GM12864 (cell line): ENCODE measurements around the gene SLC7A5.

Experiments
- DNase-seq: peaks from one replicate; pipeline ENCODE4 v3.0.0-alpha.2; 2011; ENCODE audit warnings: low read depth
- H3K4me3 ChIP-seq: 2 replicates; pipeline ENCODE4 v1.5.1; 2011; ENCODE audit warnings: mild to moderate bottlenecking, low read depth, low read length, control low read depth
- TF ChIP-seq, protein P1 (sequence below): IDR thresholded peaks from 2 replicates; pipeline ENCODE4 v1.5.1; 2011; ENCODE audit warnings: low read depth, mild to moderate bottlenecking, moderate library complexity, low read length, control low read depth, inconsistent platforms; ENCODE audit errors: missing control alignments

Gene SLC7A5

DNA sequence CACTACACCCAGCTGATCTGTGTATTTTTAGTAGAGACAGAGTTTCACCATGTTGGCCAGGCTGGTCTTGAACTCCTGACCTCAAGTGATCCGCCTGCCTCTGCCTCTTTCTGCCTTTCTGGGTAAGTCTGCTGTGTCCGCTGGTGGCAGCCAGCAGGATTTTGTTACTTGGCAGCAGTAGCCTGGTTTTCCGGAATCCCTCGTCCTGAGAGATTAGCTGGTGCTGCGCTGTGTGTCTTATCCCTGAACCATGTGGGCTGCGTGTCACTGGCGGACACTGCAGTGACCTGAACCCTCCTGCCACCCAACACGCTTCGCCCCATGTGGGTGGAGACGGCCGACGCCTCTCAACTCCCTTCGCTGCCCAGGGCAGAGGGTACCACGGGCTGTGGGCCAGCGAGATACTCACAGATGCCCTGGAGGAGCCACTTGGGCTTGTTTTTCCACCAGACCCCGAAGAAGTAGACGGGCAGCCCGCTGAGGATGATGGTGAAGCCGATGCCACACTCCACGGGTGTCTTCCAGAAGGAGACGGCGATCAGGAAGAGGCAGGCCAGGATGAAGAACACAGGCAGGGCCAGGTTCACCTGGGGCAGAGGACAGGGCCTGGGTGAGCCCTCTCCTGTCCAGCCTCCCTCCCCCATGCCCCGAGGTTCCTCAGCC lies 35.2 kb downstream of the SLC7A5 start:
- TF ChIP-seq, protein P1, sequence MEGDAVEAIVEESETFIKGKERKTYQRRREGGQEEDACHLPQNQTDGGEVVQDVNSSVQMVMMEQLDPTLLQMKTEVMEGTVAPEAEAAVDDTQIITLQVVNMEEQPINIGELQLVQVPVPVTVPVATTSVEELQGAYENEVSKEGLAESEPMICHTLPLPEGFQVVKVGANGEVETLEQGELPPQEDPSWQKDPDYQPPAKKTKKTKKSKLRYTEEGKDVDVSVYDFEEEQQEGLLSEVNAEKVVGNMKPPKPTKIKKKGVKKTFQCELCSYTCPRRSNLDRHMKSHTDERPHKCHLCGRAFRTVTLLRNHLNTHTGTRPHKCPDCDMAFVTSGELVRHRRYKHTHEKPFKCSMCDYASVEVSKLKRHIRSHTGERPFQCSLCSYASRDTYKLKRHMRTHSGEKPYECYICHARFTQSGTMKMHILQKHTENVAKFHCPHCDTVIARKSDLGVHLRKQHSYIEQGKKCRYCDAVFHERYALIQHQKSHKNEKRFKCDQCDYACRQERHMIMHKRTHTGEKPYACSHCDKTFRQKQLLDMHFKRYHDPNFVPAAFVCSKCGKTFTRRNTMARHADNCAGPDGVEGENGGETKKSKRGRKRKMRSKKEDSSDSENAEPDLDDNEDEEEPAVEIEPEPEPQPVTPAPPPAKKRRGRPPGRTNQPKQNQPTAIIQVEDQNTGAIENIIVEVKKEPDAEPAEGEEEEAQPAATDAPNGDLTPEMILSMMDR = no peak
- H3K4me3 ChIP-seq = no peak overlapping the region
- DNase-seq = no peak

DNA sequence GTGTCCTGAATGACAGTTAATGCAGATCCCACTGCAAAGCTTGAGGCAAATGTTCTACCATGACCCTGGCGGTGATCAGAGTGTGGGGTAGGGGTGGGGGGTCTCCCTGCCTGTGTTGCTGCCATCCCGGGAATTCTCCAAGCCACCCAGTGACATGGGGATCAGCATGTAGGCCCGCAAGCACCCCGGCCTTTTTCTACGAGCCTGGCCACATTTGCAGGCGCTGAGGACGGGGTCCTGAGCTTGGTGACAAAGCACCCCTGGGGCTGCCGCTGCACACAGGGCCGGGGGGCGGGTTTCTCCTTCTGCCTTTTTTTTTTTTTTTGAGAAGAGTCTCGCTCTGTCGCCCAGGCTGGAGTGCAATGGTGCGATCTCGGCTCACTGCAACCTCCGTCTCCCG lies 35.8 kb downstream of the SLC7A5 start:
- H3K4me3 ChIP-seq = no peak overlapping the region
- TF ChIP-seq, protein P1 = no peak
- no peak for DNase-seq

DNA sequence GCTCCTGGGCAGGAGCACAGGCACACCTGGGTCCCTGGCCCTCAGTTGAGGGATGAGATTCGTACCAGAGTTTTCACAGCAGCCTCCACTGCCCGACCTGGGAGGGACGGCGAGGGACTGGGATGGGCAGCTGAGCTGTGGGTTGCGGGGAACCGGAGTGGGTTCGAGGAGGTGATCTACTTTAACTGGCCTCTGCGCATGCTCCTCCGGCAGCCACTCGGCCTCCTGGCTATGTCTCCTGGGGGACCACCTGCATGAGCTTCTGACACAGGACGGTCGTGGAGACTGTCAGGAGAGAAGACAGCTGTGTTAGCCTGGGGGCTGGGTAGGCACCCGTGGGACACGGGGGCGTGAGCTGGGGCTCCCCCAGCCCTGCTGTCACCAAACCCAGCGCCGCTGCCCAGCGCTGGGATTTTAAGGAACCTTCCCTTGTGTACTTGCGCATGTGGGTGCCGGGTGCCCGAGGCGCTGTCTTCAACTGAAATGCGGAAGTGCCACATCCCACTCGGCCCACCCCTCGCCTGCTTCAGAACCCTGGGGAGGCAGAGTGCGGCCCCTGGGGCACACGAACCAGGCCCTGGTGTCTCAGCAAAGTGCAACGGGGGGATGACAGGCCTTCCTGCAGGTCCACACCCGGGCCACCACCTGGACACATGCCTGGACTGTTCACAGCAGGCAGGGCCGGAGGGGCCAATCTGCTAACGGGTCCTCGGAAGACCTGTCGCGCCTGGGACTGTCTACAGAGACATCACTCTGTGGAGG lies 36.4 kb downstream of the SLC7A5 start:
- H3K4me3 ChIP-seq = no peak overlapping the region
- TF ChIP-seq, protein P1 = no peak
- no peak for DNase-seq

DNA sequence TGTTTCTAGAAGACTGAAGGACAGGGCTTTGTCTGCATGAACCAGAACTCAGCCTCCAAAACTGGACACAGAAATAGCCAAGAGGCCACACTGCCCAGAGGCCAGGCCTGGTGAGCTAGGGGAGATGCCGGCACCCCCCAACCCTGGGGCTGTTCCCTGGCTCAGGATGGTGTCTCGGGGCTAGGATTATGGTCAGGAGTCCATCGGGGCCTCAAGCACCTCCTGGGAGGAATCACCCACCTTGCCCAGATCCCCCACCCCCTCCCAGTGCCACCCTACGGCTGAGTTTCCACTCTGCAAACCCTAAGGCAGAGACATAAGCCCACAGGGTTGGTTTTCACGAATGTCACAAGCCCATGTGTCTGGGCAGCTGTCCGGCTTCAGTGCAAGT lies 37.2 kb downstream of the SLC7A5 start:
- no peak overlapping the region for H3K4me3 ChIP-seq
- TF ChIP-seq, protein P1 = no peak
- no peak for DNase-seq

DNA sequence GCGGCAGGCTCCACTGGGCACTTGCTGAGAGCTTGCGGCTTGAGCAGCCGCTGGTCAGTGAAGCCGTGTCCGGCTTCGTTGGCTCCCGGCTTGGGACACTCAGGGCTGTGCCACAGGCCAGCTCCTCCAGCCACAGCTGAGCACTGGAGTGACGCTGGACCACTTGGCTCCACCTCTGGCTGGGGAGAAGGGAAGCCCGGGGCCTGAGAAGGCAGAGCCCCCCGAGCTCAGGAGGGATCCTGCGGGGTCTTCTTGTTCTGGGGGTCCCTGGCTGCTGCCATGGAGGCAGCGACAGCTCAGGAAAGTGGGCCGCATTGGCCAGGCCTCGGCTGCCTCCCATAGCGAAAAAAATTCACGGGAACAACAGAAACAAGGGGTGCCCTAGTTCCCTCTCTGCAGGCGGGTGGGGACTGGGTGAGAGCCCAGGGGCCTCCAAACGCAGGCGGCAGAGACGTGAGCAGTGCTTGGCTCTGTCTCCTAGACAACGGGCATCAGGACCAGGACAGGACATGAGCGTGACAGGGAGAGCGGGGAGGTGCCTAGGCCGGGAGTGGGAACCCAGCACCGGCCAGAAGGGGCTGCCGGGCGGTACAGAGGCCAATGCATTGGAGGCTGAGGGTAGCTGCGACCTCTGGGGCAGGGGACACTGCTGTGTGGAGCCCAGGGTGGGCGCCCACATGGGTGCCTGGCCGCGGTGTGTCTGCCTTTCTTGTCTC lies 37.7 kb downstream of the SLC7A5 start:
- no peak for DNase-seq
- H3K4me3 ChIP-seq = no peak overlapping the region
- TF ChIP-seq, protein P1 = no peak

DNA sequence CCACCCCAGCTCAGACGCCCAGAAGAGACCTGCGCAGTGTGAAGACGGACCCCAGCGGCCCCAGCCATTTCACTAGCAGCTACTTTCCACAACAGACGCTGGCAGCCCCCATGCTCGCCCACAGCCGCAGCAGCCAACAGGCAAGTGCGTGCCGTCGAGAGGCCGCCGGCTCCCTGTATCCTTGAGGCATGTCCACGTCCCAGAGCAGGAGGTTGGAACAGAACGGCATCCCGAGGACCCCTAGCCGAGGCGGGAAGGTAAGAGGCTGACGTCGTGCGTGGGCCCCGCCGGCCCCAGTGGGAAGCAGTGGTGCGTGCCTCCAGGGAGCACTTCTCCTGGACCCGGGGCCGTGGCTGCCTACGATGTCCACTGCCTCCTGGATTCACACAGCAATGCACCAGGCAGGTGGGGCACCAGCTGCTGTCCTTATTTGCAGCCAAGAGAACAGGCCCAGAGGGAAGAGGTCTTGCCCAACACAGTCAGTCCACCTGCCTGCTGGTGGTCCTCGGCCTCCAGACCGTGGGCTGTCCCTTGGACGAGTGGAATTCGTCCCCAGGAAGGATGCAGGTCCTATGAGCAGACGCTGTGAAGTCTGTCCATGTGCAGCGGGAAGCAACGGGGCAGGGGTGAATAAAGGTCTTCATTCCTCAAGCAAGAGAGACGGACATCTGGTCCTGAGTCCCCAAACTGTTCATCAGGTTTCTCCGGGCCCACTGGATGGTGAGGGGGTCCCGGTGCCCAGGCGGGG lies 38.5 kb downstream of the SLC7A5 start:
- no peak overlapping the region for H3K4me3 ChIP-seq
- no peak for DNase-seq
- TF ChIP-seq, protein P1 = no peak
